Measurements from ENCODE around the gene OPN3.

The OPN3 gene

DNA sequence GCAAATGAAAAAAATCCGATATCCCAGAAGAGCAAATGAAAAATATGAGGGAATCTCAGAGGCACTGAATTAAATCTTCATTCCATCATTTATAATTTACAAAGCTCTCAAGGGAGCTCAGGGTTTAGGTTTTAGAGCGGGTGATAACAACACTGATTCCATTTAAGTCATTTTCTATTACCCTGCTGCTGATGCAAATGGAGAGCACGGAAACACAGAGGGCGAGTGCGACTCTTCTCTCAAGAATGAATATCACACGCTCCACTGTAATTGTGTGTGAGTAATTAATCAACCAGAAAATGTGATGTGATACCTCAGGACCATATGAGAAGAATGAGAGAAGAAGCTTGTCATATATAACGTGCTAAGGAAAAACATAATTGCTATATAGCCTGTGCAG lies 22.7 kb downstream of the OPN3 start:
- H3K4me3 ChIP-seq (ENCODE audit: low read depth, low read length) = no peak overlapping the region
- no peak overlapping the region for H3K27ac ChIP-seq (ENCODE audit: low read depth, low read length)
- no peaks in the 10 kb centered on the region for H3K4me1 ChIP-seq (ENCODE audit: control insufficient read depth, insufficient read depth, low read length)

DNA sequence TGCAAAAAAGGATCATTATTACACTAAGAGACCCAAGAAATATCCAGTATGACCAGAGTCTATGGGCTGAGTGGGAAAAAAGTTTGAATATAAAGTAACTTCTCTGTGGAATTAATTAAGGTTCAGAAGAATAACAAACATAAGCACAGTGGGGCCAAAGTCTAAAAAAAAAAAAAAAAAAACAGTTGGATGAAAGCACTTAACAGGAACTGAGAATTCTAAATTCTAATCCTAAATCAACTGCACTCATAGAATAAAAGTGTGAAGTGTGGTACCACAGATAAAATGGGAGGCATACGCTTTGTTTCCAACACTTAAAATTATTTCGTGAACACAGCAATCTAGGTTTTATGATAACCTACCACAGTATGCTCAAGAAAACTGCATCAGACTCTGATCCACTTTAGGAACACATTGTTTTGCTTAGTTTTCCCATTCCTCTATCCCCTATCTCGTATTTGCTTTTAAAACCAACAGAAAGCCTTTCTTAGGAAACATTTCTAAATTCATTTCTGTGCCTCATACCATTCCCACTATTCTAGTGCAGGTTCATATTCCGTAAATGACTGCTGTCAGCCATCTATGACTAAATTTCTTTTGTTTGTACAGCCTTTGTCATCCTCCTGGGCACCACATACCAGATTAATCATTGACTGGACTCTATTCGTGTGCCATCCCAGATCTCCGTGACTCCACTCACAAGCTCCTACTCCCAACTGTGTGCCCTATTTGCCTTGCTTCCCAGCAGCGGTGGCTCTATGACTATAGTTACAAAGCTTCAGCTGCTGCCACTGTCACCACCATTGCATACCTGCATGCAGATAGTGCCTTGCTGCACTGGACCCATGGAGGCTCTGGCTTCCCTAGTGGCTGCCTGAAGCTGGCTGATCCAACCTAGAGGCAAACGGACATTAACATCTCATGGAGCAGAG lies 24.9 kb downstream of the OPN3 start:
- Histone ChIP-seq H3K27ac (ENCODE audit: low read depth, low read length) (no peak overlapping the region), H3K36me3 (ENCODE audit: control insufficient read depth, insufficient read depth, low read length) (no peaks in the 10 kb centered on the region), H3K4me1 (ENCODE audit: control insufficient read depth, insufficient read depth, low read length) (no peaks in the 10 kb centered on the region), H3K9ac (ENCODE audit: low read depth, low read length) (no peak overlapping the region), H3K27me3 (ENCODE audit: control insufficient read depth, insufficient read depth, low read length) (no peaks in the 10 kb centered on the region), H3K9me3 (ENCODE audit: control insufficient read depth, insufficient read depth, low read length) (no peaks in the 10 kb centered on the region), H3K4me3 (ENCODE audit: low read depth, low read length) (no peak overlapping the region)

More for the DNA sequence above, 22.7 kb downstream of the OPN3 start:
- Histone ChIP-seq H3K36me3 (ENCODE audit: control insufficient read depth, insufficient read depth, low read length) (no peaks in the 10 kb centered on the region), H3K9ac (ENCODE audit: low read depth, low read length) (no peak overlapping the region), H3K9me3 (ENCODE audit: control insufficient read depth, insufficient read depth, low read length) (no peaks in the 10 kb centered on the region), H3K27me3 (ENCODE audit: control insufficient read depth, insufficient read depth, low read length) (no peaks in the 10 kb centered on the region)

DNA sequence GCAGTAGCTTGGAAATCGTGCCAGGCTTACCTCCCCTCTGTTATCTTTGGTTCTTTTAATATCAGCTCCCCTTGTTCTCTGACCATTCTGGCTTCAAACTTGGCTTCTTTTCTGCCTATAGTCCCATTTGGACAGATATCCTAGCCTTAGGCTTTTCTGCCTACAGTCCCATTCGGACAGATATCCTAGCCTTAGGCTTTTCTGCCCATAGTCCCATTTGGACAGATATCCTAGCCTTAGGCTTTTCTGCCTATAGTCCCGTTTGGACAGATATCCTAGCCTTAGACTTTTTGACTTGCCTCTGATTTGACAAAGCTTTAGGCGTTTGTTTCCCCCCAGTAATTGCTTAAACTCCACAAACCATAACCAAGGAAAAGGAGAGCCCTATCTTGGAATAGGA lies 25.6 kb downstream of the OPN3 start:
- Histone ChIP-seq H3K4me3 (ENCODE audit: low read depth, low read length) (no peak overlapping the region), H3K9ac (ENCODE audit: low read depth, low read length) (no peak overlapping the region), H3K36me3 (ENCODE audit: control insufficient read depth, insufficient read depth, low read length) (no peaks in the 10 kb centered on the region), H3K4me1 (ENCODE audit: control insufficient read depth, insufficient read depth, low read length) (no peaks in the 10 kb centered on the region), H3K27ac (ENCODE audit: low read depth, low read length) (no peak overlapping the region), H3K27me3 (ENCODE audit: control insufficient read depth, insufficient read depth, low read length) (no peaks in the 10 kb centered on the region), H3K9me3 (ENCODE audit: control insufficient read depth, insufficient read depth, low read length) (no peaks in the 10 kb centered on the region)

DNA sequence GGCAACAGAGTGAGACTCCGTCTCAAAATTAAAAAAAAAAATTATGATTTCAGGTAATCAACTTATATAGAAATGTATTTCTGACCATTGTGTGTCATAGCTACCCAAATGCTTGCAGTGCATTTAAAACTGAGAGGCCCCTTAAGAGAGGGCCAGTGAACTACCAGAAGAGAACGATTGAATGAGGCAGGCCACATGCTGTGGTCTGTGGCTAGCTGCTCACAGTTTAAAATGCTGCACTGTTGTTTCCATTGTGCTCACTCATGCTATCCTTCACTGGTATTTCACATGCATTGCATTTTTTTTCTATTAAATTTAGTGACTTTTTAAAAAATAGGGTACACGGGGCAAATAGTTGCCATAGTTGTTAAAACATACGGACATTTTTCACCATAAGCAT lies 26.0 kb downstream of the OPN3 start:
- Histone ChIP-seq H3K9ac (ENCODE audit: low read depth, low read length) (no peak overlapping the region), H3K4me1 (ENCODE audit: control insufficient read depth, insufficient read depth, low read length) (no peaks in the 10 kb centered on the region), H3K36me3 (ENCODE audit: control insufficient read depth, insufficient read depth, low read length) (no peaks in the 10 kb centered on the region), H3K9me3 (ENCODE audit: control insufficient read depth, insufficient read depth, low read length) (no peaks in the 10 kb centered on the region), H3K4me3 (ENCODE audit: low read depth, low read length) (no peak overlapping the region), H3K27ac (ENCODE audit: low read depth, low read length) (no peak overlapping the region), H3K27me3 (ENCODE audit: control insufficient read depth, insufficient read depth, low read length) (no peaks in the 10 kb centered on the region)

DNA sequence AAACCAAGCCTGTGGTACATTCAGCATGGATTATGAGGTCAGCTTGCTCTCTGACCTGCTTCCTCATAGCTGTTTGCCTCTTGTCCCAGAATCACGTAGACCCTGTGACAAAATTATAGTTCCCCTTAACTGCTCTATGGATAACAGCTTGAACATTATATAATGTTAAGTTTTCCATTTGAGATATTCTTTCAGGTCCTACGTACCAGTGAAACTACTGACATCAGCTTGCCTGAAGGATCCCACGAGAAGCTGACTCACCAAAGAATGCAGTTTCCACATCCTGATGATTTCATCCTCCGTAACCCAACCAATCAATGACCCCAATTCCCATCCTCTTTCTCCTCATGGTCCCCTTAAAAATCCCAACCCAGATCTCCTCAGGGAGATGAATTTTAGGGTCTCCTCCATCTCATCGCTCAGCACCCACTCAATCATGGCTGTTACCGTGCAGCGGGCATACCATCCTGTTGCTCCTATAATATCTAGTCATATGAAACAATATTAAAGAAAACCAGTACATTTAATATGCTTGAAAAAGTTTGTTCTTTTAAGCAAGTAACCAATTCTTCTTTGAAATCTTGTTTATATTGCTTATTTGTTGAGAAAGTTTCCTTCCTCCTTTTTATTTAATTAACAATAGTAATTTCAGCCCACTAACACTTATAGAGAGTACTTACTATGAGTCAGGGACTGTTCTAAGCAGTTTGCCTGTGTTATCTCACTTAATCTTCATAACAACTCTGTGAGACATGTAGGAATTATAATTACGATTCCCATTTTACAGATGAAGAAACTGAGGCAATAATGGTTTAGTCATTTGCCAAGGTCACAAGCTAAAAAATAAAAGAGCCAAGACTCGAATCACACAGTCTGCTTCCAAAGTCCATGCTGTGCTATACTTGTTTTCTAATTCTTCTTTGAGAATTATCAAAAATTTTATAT lies 27.4 kb downstream of the OPN3 start:
- H3K4me3 ChIP-seq (ENCODE audit: low read depth, low read length) = no peak overlapping the region
- no peaks in the 10 kb centered on the region for H3K36me3 ChIP-seq (ENCODE audit: control insufficient read depth, insufficient read depth, low read length)
- no peaks in the 10 kb centered on the region for H3K4me1 ChIP-seq (ENCODE audit: control insufficient read depth, insufficient read depth, low read length)
- no peaks in the 10 kb centered on the region for H3K27me3 ChIP-seq (ENCODE audit: control insufficient read depth, insufficient read depth, low read length)
- no peaks in the 10 kb centered on the region for H3K9me3 ChIP-seq (ENCODE audit: control insufficient read depth, insufficient read depth, low read length)
- H3K9ac ChIP-seq (ENCODE audit: low read depth, low read length) = no peak overlapping the region
- H3K27ac ChIP-seq (ENCODE audit: low read depth, low read length) = no peak overlapping the region

DNA sequence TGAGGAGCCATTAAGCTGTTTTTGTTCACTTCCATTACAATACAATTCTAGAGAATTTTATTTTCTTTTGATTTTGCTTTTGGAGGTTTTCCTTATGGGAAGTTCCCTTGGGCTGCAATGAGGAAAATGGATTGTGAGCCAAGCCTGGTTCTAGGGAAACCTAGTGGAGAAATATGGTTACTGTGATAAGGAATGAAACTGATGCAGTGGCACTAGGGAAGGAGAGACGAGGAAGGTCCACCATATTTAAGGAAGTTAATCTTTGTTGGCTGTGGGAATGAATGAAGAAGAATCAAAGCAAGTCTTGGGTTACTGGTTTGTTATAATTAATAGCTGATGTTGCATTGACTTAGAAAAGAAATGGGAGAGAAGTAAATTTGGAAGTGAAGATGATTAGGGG lies 28.4 kb downstream of the OPN3 start:
- H3K9me3 ChIP-seq (ENCODE audit: control insufficient read depth, insufficient read depth, low read length) = no peaks in the 10 kb centered on the region
- no peaks in the 10 kb centered on the region for H3K27me3 ChIP-seq (ENCODE audit: control insufficient read depth, insufficient read depth, low read length)
- H3K36me3 ChIP-seq (ENCODE audit: control insufficient read depth, insufficient read depth, low read length) = no peaks in the 10 kb centered on the region
- H3K27ac ChIP-seq (ENCODE audit: low read depth, low read length) = no peak overlapping the region
- H3K9ac ChIP-seq (ENCODE audit: low read depth, low read length) = no peak overlapping the region
- no peak overlapping the region for H3K4me3 ChIP-seq (ENCODE audit: low read depth, low read length)
- no peaks in the 10 kb centered on the region for H3K4me1 ChIP-seq (ENCODE audit: control insufficient read depth, insufficient read depth, low read length)

DNA sequence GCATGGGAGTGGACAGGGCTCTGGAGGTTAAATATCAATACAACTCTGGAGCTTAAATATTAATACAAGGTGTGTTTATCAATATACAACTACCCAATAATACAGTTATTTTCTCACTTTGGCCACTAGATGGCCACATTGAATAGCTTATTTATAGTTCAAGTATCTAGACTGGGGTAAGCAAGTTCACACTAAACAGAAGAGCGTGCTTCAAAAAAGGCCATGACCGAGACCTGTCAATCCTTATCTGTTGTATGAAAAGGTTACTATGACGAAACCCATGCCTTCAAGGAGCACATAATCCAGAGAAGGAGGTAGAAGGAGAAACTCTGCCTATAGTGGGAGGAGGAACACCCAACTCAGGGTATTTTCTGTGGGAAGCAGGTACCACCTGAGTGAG lies 29.1 kb downstream of the OPN3 start:
- no peaks in the 10 kb centered on the region for H3K4me1 ChIP-seq (ENCODE audit: control insufficient read depth, insufficient read depth, low read length)
- no peak overlapping the region for H3K27ac ChIP-seq (ENCODE audit: low read depth, low read length)
- no peak overlapping the region for H3K9ac ChIP-seq (ENCODE audit: low read depth, low read length)
- no peak overlapping the region for H3K4me3 ChIP-seq (ENCODE audit: low read depth, low read length)
- no peaks in the 10 kb centered on the region for H3K27me3 ChIP-seq (ENCODE audit: control insufficient read depth, insufficient read depth, low read length)
- no peaks in the 10 kb centered on the region for H3K36me3 ChIP-seq (ENCODE audit: control insufficient read depth, insufficient read depth, low read length)
- H3K9me3 ChIP-seq (ENCODE audit: control insufficient read depth, insufficient read depth, low read length) = no peaks in the 10 kb centered on the region

DNA sequence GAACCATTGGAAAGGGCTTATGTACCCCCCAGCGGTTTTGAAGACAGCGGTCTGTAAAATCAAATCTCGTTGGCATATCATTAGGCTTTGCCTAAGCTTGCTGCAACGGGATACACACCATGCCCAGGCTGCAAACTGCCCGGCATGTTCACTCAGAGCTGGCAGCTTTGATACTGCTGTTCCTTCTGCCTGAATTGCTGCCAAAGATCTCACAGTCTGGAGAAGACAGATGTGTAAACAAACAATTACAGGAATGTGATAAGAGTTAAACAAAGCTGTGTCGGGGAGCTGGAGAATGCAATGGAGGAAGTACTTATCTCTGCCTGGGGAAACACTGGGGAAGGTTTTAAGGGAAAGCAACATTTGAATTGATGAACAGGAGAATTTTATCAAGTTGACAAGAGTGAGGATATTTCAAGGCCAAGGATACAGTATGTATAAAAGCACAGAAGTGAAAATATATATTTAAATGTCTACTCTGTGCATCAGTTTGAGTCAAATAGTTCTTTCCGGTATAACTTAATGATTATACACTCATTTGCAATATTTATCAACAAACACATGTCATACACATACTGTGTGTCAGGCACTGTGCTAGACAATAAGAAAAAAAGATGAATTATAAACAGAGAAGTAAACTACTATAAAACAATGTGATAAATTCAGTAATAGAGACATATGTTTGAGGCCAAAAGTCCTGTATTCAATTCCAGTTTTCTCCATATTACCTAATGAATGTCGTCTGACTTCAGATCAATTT lies 29.9 kb downstream of the OPN3 start:
- H3K36me3 ChIP-seq (ENCODE audit: control insufficient read depth, insufficient read depth, low read length) = no peaks in the 10 kb centered on the region
- no peak overlapping the region for H3K4me3 ChIP-seq (ENCODE audit: low read depth, low read length)
- no peaks in the 10 kb centered on the region for H3K27me3 ChIP-seq (ENCODE audit: control insufficient read depth, insufficient read depth, low read length)
- no peaks in the 10 kb centered on the region for H3K9me3 ChIP-seq (ENCODE audit: control insufficient read depth, insufficient read depth, low read length)
- H3K9ac ChIP-seq (ENCODE audit: low read depth, low read length) = no peak overlapping the region
- no peaks in the 10 kb centered on the region for H3K4me1 ChIP-seq (ENCODE audit: control insufficient read depth, insufficient read depth, low read length)
- H3K27ac ChIP-seq (ENCODE audit: low read depth, low read length) = no peak overlapping the region

DNA sequence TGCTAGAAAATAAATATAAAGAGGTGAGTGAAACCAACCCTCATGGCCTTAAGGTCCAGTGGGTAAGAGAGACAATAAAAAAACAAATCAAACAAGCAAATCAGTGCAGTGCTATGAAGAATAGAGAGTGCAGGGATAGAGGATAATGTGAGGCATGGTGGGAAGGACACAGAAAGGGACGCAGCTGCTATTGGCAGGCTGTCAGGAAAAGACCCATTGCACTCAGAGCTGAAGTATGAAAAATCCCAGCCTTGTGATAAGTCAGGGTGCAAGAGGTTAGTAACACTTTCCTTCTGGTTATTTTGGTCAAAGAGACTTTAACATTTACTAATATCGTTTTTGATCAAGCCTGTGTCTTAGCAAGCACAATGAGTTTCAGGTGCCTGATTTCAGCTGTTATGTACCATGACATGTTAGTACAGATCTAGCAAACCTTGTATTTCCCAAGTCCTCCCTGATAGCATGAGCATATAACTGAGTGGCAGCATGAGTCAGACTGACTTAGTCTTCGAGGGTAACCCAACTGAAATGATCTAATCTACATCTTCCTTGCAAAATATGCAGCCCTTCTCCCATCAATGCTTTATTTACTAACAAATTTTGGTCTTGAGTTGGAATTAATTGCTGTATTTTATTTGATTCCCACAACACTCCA lies 31.7 kb downstream of the OPN3 start:
- H3K4me1 ChIP-seq (ENCODE audit: control insufficient read depth, insufficient read depth, low read length) = no peaks in the 10 kb centered on the region
- no peak overlapping the region for H3K4me3 ChIP-seq (ENCODE audit: low read depth, low read length)
- no peaks in the 10 kb centered on the region for H3K9me3 ChIP-seq (ENCODE audit: control insufficient read depth, insufficient read depth, low read length)
- no peak overlapping the region for H3K9ac ChIP-seq (ENCODE audit: low read depth, low read length)
- H3K27me3 ChIP-seq (ENCODE audit: control insufficient read depth, insufficient read depth, low read length) = no peaks in the 10 kb centered on the region
- no peak overlapping the region for H3K27ac ChIP-seq (ENCODE audit: low read depth, low read length)
- H3K36me3 ChIP-seq (ENCODE audit: control insufficient read depth, insufficient read depth, low read length) = no peaks in the 10 kb centered on the region

DNA sequence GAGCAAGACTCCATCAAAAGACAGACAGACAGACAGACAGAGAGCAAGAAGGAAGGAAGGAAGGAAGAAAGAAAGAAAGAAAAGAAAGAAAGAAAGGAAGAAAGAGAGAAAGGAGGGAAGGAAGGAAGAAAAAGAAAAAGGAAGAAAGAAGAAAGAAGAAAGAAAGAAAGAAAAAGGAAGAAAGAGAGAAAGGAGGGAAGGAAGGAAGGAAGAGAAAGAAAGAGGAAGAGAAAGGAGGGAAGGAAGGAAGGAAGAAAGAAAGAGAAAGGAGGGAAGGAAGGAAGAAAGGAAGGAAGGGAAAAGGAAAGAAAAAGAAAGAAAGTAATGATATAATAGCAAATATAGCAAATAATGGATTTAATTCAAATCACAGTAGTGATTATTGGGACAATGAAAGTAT lies 32.7 kb downstream of the OPN3 start:
- Histone ChIP-seq H3K9ac (ENCODE audit: low read depth, low read length) (no peak overlapping the region), H3K4me1 (ENCODE audit: control insufficient read depth, insufficient read depth, low read length) (no peaks in the 10 kb centered on the region), H3K4me3 (ENCODE audit: low read depth, low read length) (no peak overlapping the region), H3K27me3 (ENCODE audit: control insufficient read depth, insufficient read depth, low read length) (no peaks in the 10 kb centered on the region), H3K36me3 (ENCODE audit: control insufficient read depth, insufficient read depth, low read length) (no peaks in the 10 kb centered on the region), H3K9me3 (ENCODE audit: control insufficient read depth, insufficient read depth, low read length) (no peaks in the 10 kb centered on the region), H3K27ac (ENCODE audit: low read depth, low read length) (no peak overlapping the region)
